B cell (primary cell): ENCODE results near the gene TPI1. TPM values are rescaled to one million over a fixed set of nuclear protein-coding genes. Genes with fewer than 3 reads are reported as not detected.

Experiments
- ATAC-seq: fragments of 200-7000 bp; cut with Tn5 transposase; one replicate; pipeline ENCODE4 v1.10.0; 2021; ENCODE audit warnings: low read depth, mild to moderate bottlenecking, moderate number of reproducible peaks, moderate library complexity
- CTCF ChIA-PET: fragments of 350-600 bp; sonication (Branson Sonifier 250); formaldehyde crosslinking; loops from one replicate; lab custom pipeline; 2021; ENCODE audit warnings: antibody characterized with exemption, inconsistent platforms; lab: Charles Lee
- POLR2A ChIA-PET: fragments of 350-600 bp; sonication (Branson Sonifier 250); formaldehyde crosslinking; loops from one replicate; lab custom pipeline; 2021; ENCODE audit warnings: antibody characterized with exemption; lab: Charles Lee
- DNase-seq: peaks from one replicate; pipeline ENCODE4 v3.0.0; 2013
- H2AFZ ChIP-seq: 2 replicates; pipeline ENCODE4 v1.6.1; 2012; ENCODE audit warnings: mild to moderate bottlenecking, low read depth, low read length; ENCODE audit not compliant: insufficient read depth, poor library complexity, severe bottlenecking
- H3K27ac ChIP-seq, 2 donors: 1 replicate in 1 of 2; 2 replicates in 1 of 2; pipeline ENCODE4 v1.5.1; 2012 to 2013; ENCODE audit warnings: low read length in 2 of 2, mild to moderate bottlenecking in 2 of 2, moderate library complexity in 1 of 2
- H3K27me3 ChIP-seq, 4 experiments: fragments of 200-600 bp in 1 of 4; sonication (generic) in 1 of 4; replicated peaks in 1 of 4; 1 replicate in 2 of 4; 2 replicates in 2 of 4; pipeline versions ENCODE4 v1.6.1 to v1.7.0; 2013 to 2016; ENCODE audit warnings: low read length in 3 of 4, mild to moderate bottlenecking in 2 of 4, mixed read lengths in 1 of 4, moderate library complexity in 1 of 4; ENCODE audit not compliant: insufficient read depth in 4 of 4, control insufficient read depth in 3 of 4; ENCODE audit errors: control extremely low read depth in 1 of 4
- H3K36me3 ChIP-seq, 2 experiments: replicated peaks in 1 of 2; 1 replicate in 1 of 2; 2 replicates in 1 of 2; pipeline versions ENCODE4 v1.6.1 to v1.7.1; 2013; ENCODE audit warnings: low read length in 1 of 2; ENCODE audit not compliant: insufficient read depth in 2 of 2, control insufficient read depth in 1 of 2; ENCODE audit errors: control extremely low read depth in 1 of 2, extremely low read depth in 1 of 2
- H3K4me1 ChIP-seq, 2 donors: fragments of 200-600 bp in 1 of 2; sonication (generic) in 1 of 2; 1 replicate in 1 of 2; 2 replicates in 1 of 2; pipeline versions ENCODE4 v1.5.1 to v1.6.1; 2013 to 2017; ENCODE audit warnings: low read length in 2 of 2; ENCODE audit not compliant: control insufficient read depth in 2 of 2, insufficient read depth in 2 of 2
- H3K4me2 ChIP-seq: replicated peaks from 2 replicates; pipeline ENCODE3; 2012; ENCODE audit warnings: mild to moderate bottlenecking, low read depth, low read length; ENCODE audit not compliant: poor library complexity, severe bottlenecking
- H3K4me3 ChIP-seq, 5 experiments: fragments of 200-600 bp in 1 of 5; sonication (generic) in 1 of 5; 1 replicate in 3 of 5; 2 replicates in 2 of 5; pipeline versions ENCODE4 v1.5.1 to v1.7.0; 2011 to 2016; ENCODE audit warnings: low read length in 4 of 5, mild to moderate bottlenecking in 4 of 5, low read depth in 2 of 5, control low read depth in 1 of 5, moderate library complexity in 1 of 5; ENCODE audit not compliant: insufficient read depth in 1 of 5; ENCODE audit errors: control extremely low read depth in 1 of 5, extremely low read depth in 1 of 5
- H3K79me2 ChIP-seq: fragments of 200-600 bp; sonication (generic); one replicate; pipeline ENCODE4 v1.6.0; 2016; ENCODE audit warnings: low read length; ENCODE audit not compliant: control insufficient read depth, insufficient read depth
- H3K9ac ChIP-seq: fragments of 200-600 bp; sonication (generic); 2 replicates; pipeline ENCODE4 v1.6.1; 2017; ENCODE audit warnings: mild to moderate bottlenecking, low read length, moderate library complexity
- H3K9me3 ChIP-seq, 3 donors: one replicate each; pipeline versions ENCODE4 v1.6.1 to v1.7.1; 2013; ENCODE audit warnings: low read length in 2 of 3; ENCODE audit not compliant: control insufficient read depth in 2 of 3, insufficient read depth in 1 of 3; ENCODE audit errors: control extremely low read depth in 1 of 3
- H4K20me1 ChIP-seq: 2 replicates; pipeline ENCODE4 v1.6.0; 2012; ENCODE audit warnings: mild to moderate bottlenecking, low read length; ENCODE audit not compliant: insufficient read depth, control insufficient read depth, poor library complexity, severe bottlenecking
- H3K27ac Mint-ChIP-seq: one replicate; pipeline ENCODE4 v1.8.0; 2021; ENCODE audit warnings: mixed read lengths
- H3K27me3 Mint-ChIP-seq: one replicate; pipeline ENCODE4 v1.8.0; 2021; ENCODE audit warnings: mixed read lengths
- H3K4me1 Mint-ChIP-seq: one replicate; pipeline ENCODE4 v1.8.0; 2021; ENCODE audit warnings: mixed read lengths
- H3K4me3 Mint-ChIP-seq: one replicate; pipeline ENCODE4 v1.8.0; 2021; ENCODE audit warnings: mixed read lengths
- H3K9me3 Mint-ChIP-seq: one replicate; pipeline ENCODE4 v1.8.0; 2022; ENCODE audit warnings: mixed read lengths; ENCODE audit not compliant: insufficient read depth
- CTCF ChIP-seq: fragments of 200-600 bp; IDR thresholded peaks from one replicate; pipeline ENCODE4 v1.8.0; 2022; ENCODE audit warnings: antibody characterized with exemption, mild to moderate bottlenecking
- EZH2 ChIP-seq: IDR thresholded peaks from 2 replicates; pipeline ENCODE4 v1.6.1; 2012; ENCODE audit warnings: borderline replicate concordance, low read depth, mild to moderate bottlenecking, moderate library complexity, low read length; ENCODE audit not compliant: insufficient read depth, poor library complexity, severe bottlenecking
- WGBS: methylation state at CpG from one replicate; pipeline ENCODE4 v1.1.5; 2013; ENCODE audit warnings: missing lambda C conversion rate; ENCODE audit not compliant: insufficient coverage; 5-methylcytosine and 5-hydroxymethylcytosine counted together
- intact Hi-C: fragments of 100-400 bp; cut with micrococcal nuclease; formaldehyde crosslinking; loops from one replicate; pipeline ENCODE4 v1.10.0; 2022
- polyA plus RNA-seq: library from polyadenylated mRNA; depleted of rRNA; stranded (reverse); fragments of >200 nt; gene quantifications from 2 replicates; pipeline ENCODE4 v1.2.3, GENCODE V29; 2012
- total RNA-seq, 2 donors: library from RNA; stranded (reverse); fragments of 120-200 nt in 1 of 2; gene quantifications; 1 replicate in 1 of 2; 2 replicates in 1 of 2; pipeline versions ENCODE4 v1.2.3 to v1.2.4, GENCODE V29; 2013 to 2022

The TPI1 gene
- total and polyA plus RNA-seq, 2 donors (not counting 1 experiment from before 2014, with no cell fraction given), result 181 to 187 TPM

- intact Hi-C loops, result loop anchor here (5.0 kb wide), 3 partner anchors 84 to 296 kb away; partner anchors contain the start of genes IFFO1 and PTMS
- H3K9me3 Mint-ChIP-seq, result no peaks in the 10 kb centered on the region
- CTCF ChIA-PET, result interaction anchor here (1.2 to 6.7 kb wide), 5 partner anchors 17 to 107 kb away, joined by 3 to 136 read pairs (median 6); partner anchors contain the start of genes MLF2, SPSB2 and TPI1
Measured at GRCh38 chr12:6853626-6854025, 13.7 kb upstream of the TPI1 start.

More at GRCh38 chr12:6853626-6854025, 13.7 kb upstream of the TPI1 start:
- peak overlapping the region; percentile 89 for H3K27ac Mint-ChIP-seq
- H3K4me2 ChIP-seq, result no peak overlapping the region
- H2AFZ ChIP-seq, result no peak overlapping the region
- peaks cover 6 to 23% of the 10 kb centered on the region in 2 donors for H3K4me1 ChIP-seq
- no peak for TF ChIP-seq CTCF
- TF ChIP-seq EZH2, result no peak
- H3K27me3 Mint-ChIP-seq, result no peaks in the 10 kb centered on the region
- no peak overlapping the region for H3K9ac ChIP-seq
- peak overlapping the region; percentile 92 for H3K4me3 Mint-ChIP-seq
- no peak overlapping the region for H3K4me3 ChIP-seq
- no peak for DNase-seq
- peaks cover 23% of the 10 kb centered on the region for H3K4me1 Mint-ChIP-seq
- H3K9me3 ChIP-seq, result no peaks in the 10 kb centered on the region
- H3K27me3 ChIP-seq, result no peaks in the 10 kb centered on the region
- H4K20me1 ChIP-seq, result peaks cover 5% of the 10 kb centered on the region
- peak overlapping the region in 1 of 2 donors; percentile 37 for H3K27ac ChIP-seq
- WGBS, result no CpG with 5 or more reads among the region's 1 CpG
- ATAC-seq, result no peak
- POLR2A ChIA-PET, result interaction anchor here (3.6 to 5.3 kb wide), 2 partner anchors 14 to 19 kb away, joined by 29 to 49 read pairs; partner anchors contain the start of genes SPSB2 and TPI1
- H3K79me2 ChIP-seq, result peaks cover 48% of the 10 kb centered on the region
- peaks cover 0 to 41% of the 10 kb centered on the region in 2 experiments for H3K36me3 ChIP-seq
